IgD-negative memory B cell (primary cell): ENCODE measurements around the gene SORBS2. TPM values are rescaled to one million over a fixed set of nuclear protein-coding genes. Genes with fewer than 3 reads are reported as not detected.

Source experiments
- H3K27ac Mint-ChIP-seq, 3 donors: one replicate each; pipeline ENCODE4 v1.8.0; 2020 to 2022; ENCODE audit warnings: mild to moderate bottlenecking in 3 of 3, mixed read lengths in 3 of 3, moderate library complexity in 1 of 3
- H3K27me3 Mint-ChIP-seq: one replicate; pipeline ENCODE4 v1.8.0; 2021; ENCODE audit warnings: mixed read lengths
- H3K36me3 Mint-ChIP-seq: one replicate; pipeline ENCODE4 v1.8.0; 2020; ENCODE audit warnings: mild to moderate bottlenecking, mixed read lengths
- H3K4me1 Mint-ChIP-seq, 3 donors: one replicate each; pipeline ENCODE4 v1.8.0; 2020 to 2022; ENCODE audit warnings: mixed read lengths in 3 of 3, mild to moderate bottlenecking in 1 of 3
- H3K4me3 Mint-ChIP-seq, 4 donors: one replicate each; pipeline ENCODE4 v1.8.0; 2020 to 2022; ENCODE audit warnings: mild to moderate bottlenecking in 4 of 4, mixed read lengths in 4 of 4, moderate library complexity in 3 of 4
- H3K9me3 Mint-ChIP-seq, 3 donors: one replicate each; pipeline ENCODE4 v1.8.0; 2020 to 2021; ENCODE audit warnings: mixed read lengths in 3 of 3, mild to moderate bottlenecking in 1 of 3
- polyA plus RNA-seq: library from polyadenylated mRNA; unstranded; fragments of 300-500 nt; fragmentation: Illumina TruSeq; gene quantifications from one replicate; pipeline ENCODE4 v1.2.3, GENCODE V29; 2021

Gene SORBS2
- polyA plus RNA-seq, 1 donor from 2014 or later = not detected

DNA sequence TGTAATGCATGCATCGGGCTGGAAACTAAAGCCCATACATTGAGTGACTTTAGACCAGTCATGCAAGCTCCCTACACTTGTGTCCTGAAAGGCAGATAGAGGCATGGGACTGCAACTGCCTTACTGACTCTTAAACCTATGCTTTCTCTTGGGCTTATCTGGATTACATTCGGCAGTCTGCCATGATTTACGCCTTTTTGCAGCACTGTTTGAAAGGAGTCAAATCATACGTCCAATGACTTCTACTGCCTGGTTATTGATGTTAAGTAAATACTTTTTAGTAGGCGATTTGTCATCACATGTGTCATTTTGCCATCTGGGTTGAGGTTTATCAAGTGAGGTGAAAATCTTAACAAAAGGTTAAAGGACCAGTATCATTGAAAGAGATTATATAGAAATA, 31.5 kb downstream of the SORBS2 start:
- Mint-ChIP-seq H3K9me3 (no peaks in the 10 kb centered on the region), H3K27ac (no peak overlapping the region), H3K4me3 (no peak overlapping the region), H3K36me3 (no peaks in the 10 kb centered on the region), H3K4me1 (no peaks in the 10 kb centered on the region), H3K27me3 (peaks cover 8% of the 10 kb centered on the region)

DNA sequence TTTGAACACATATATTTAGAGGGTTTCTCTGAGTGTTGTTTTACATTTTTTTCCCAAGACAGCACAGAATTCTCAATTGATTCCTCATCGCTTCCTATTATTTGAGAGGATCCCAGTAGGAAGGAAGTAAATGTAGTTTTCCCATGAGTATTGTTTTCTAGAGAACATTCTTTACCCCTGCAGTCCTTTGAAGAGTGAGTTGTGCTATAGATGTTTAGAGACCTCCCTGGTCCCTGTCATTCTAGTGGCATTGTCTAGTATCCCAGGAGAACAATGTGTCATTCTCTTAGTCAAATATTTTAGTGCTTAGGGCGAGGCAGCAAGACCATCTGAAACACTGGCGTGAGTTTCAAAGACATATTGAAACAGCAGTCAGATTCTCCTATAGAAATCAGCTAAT, 32.5 kb downstream of the SORBS2 start:
- no peaks in the 10 kb centered on the region for H3K36me3 Mint-ChIP-seq
- H3K4me1 Mint-ChIP-seq = no peaks in the 10 kb centered on the region
- no peak overlapping the region for H3K4me3 Mint-ChIP-seq
- H3K27me3 Mint-ChIP-seq = peaks cover 12% of the 10 kb centered on the region
- no peak overlapping the region for H3K27ac Mint-ChIP-seq
- no peaks in the 10 kb centered on the region for H3K9me3 Mint-ChIP-seq

DNA sequence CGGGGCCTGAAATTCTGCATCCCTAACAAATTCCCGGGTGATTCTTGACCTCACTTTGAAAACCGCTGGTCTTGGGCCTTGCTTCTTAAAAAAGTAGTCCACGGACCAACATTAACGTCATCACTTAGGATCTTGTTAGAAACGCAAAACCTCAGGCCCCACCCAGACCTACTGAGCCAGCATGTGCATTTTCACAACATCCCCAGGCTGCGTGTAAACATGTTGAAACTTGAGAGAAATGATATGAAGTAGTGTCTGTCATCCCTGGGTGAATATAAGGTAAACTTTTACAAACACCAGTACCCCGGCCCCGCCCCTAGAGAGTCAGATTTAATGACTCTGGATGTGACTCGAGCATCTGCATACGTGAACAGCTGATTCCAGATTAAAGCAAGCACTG, 33.7 kb downstream of the SORBS2 start:
- H3K36me3 Mint-ChIP-seq = no peaks in the 10 kb centered on the region
- H3K27me3 Mint-ChIP-seq = peaks cover 9% of the 10 kb centered on the region
- no peaks in the 10 kb centered on the region for H3K4me1 Mint-ChIP-seq
- no peaks in the 10 kb centered on the region for H3K9me3 Mint-ChIP-seq
- H3K27ac Mint-ChIP-seq = no peak overlapping the region
- no peak overlapping the region for H3K4me3 Mint-ChIP-seq

DNA sequence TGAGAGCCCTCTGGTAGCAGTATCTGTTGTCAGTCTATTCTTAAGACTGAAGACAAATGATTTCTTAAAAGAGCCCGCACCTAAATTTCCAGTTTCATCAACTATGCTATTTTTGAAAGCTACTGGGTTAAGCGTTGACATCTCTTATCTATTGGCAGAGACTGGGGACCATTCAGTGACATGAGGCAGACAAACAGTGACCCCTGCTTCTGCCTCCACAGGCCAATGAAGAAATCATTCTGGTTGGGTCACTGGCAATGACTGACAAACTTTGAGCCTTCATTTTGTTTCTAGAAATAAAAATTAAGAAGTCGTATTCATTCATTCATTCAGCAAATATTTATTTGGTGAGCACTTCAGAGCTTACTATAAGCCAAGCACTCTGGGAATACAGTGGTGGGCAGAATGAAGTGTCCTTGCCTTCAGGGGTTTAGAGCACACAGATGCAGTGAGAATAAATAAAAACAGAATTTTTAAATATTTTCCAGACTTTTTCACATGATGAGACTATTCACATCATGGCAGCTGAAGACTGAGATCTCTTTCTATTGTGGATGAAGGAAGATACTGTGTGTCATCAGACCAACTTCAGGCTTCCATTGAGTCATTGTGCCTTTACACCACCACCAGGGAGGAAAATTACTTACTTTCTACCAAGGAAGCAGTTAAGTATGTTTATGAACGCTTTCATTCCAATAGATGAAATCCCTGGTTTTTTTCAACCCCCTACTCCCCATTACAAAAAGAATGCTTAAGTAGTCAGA, 36.0 kb downstream of the SORBS2 start:
- Mint-ChIP-seq H3K27ac (no peak overlapping the region), H3K9me3 (peaks cover 0 to 6% (median 3%) of the 10 kb centered on the region in 3 donors), H3K4me1 (no peaks in the 10 kb centered on the region)

DNA sequence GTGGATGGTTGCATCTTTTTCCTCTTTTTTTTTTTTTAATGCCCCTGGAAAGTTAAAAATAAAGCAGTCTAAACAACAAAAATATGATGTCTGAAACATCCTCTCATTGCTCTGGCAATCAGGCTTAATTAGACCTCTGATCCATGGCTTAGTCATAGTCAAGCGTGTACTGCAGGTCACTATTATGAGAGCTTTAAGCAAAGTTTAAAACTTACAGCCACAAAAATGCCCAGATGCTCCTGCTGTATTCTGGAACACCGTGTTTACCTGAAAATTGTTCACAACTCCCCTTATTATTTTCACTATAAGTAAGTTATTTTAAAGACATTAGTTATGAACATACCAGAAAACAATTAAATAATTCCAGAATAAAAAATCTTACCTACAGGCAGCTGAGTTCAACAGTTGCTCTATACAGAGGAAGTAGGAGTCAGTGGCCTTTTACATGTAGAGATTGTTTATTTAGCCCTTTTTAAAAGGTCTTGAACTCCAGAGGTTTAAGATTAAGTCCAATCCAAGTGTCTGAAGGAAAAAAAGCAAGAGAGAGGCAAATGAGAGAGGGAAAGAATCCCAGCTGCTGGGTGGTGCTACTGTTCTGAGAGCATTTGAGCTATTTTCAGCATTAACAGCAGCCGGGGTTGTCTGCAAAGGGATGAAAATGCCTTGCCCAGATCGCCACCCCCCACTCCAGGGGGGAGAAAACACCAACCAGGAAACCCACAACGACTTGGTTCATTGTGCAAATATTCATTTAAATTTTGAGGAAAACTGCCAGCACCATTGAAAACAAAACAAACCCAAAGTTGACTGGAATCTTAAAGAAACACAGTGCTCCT, 36.9 kb downstream of the SORBS2 start:
- H3K36me3 Mint-ChIP-seq = no peaks in the 10 kb centered on the region
- peaks cover 0 to 6% (median 3%) of the 10 kb centered on the region in 3 donors for H3K9me3 Mint-ChIP-seq
- H3K27me3 Mint-ChIP-seq = peaks cover 10% of the 10 kb centered on the region
- no peaks in the 10 kb centered on the region for H3K4me1 Mint-ChIP-seq
- H3K27ac Mint-ChIP-seq = no peak overlapping the region
- no peak overlapping the region for H3K4me3 Mint-ChIP-seq

More for the DNA sequence above, 36.0 kb downstream of the SORBS2 start:
- Mint-ChIP-seq H3K4me3 (no peak overlapping the region), H3K27me3 (peaks cover 10% of the 10 kb centered on the region), H3K36me3 (no peaks in the 10 kb centered on the region)

DNA sequence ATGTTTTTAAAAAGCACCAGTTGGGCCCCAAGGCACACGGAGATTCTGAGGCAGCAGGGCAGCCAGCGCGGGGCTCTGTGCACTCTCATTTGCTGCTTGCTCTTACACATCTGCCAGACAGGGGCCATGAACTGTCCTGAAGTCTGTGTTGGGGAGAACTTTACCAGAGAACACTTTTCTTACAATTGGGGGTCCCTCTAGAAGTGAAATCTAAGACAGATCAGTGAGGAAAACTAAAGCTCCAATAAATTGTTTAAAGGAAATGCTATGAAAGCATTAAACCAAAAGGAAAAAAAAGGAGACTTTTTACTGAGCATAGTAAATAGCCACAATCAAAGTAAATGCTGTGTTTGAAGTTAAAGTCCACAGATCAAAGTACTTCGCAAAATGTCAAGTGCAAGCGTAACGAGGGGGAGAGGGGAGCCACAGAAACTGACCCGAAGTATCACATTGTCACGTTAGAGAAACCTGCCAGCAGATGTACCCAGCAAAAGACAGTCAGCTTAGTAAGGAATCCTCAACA, 37.8 kb downstream of the SORBS2 start:
- peaks cover 0 to 6% (median 3%) of the 10 kb centered on the region in 3 donors for H3K9me3 Mint-ChIP-seq
- no peaks in the 10 kb centered on the region for H3K4me1 Mint-ChIP-seq
- H3K27ac Mint-ChIP-seq = no peak overlapping the region
- H3K36me3 Mint-ChIP-seq = no peaks in the 10 kb centered on the region
- H3K4me3 Mint-ChIP-seq = no peak overlapping the region
- H3K27me3 Mint-ChIP-seq = peaks cover 10% of the 10 kb centered on the region

DNA sequence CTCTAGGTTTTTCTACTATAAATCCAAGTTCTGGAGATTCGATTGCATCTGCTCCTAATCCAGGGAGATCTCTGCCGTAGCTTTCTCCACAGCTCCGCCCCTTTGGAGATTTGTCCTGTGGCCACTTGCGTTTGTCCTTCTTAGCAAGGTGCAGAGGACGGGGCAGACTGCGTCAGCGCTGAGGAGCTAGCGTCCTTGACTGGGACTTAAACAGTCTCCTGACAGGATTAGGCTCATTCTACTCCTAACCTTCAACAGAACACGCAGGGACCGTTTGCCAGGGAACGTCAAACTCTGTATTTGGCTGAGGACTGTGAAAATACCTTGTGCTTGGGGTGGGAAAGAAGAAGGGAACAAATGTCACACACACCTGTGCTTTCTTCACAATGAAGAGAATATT, 38.6 kb downstream of the SORBS2 start:
- Mint-ChIP-seq H3K36me3 (no peaks in the 10 kb centered on the region), H3K9me3 (peaks cover 0 to 6% (median 3%) of the 10 kb centered on the region in 3 donors), H3K27ac (no peak overlapping the region), H3K4me3 (no peak overlapping the region), H3K27me3 (peaks cover 10% of the 10 kb centered on the region), H3K4me1 (no peaks in the 10 kb centered on the region)

DNA sequence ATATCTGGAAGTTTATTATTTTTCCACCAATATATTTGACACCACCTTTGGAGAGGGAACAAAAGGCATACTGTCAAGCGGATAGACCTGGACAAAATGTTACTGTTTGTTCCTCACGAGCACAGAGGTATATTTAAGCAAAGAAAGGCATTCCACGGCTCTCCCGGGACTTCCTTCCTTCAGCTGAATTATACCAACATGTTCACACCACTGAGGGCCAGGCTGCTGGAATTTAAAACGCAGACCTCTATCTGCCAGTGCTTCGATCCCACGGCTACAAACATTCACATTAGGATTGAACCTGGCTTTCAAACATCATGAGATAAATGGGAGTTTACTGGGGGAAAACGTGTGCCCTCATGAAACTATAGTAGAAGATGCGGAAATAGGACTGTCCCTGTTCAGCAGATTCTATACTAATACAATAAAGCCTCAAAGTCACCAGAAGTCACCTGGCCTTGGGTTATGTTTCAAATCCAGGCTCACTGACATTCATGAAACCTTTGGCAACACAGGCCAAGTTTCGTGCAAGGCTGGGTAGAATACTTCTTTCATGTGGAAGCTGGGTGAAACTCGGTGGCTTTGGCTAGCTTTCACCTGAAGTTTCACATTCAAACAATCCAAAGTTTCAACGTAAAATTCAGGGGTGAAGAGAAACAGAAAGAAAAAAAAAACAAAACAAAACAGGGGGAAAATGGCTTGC, 39.5 kb downstream of the SORBS2 start:
- Mint-ChIP-seq H3K27me3 (peaks cover 10% of the 10 kb centered on the region), H3K36me3 (no peaks in the 10 kb centered on the region), H3K27ac (no peak overlapping the region), H3K4me1 (no peaks in the 10 kb centered on the region), H3K4me3 (no peak overlapping the region), H3K9me3 (peaks cover 0 to 6% (median 3%) of the 10 kb centered on the region in 3 donors)

DNA sequence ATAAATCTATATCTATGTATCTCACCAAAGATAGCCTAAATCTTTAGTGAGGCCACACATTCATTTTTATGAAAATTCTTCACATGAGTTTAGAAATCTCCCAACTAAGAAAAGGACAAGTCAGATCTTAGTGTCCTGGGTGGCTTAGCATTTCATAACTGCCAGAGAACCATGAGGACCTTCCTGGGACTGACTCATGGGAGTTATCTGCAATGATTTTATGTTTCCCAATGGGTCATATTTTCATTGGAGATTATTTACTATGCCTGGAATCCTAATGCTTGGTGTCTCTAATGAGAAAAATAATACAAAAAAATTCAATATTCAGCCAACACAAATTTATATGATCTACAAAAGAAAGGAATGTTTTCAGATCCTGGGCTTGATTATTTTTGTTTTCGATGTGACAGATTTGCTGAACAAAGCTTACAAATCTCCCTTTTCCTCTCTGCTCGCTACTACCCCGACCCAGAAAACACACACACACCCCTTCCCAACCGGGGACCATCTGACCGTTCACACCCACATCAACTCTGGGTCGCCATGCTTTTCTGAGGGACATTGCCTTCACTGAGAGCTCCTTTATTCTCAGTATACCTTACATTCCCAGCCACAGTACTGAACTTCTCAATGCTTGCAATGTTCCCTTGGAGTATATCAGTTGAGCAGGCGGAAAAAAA, 40.1 kb downstream of the SORBS2 start:
- peaks cover 10% of the 10 kb centered on the region for H3K27me3 Mint-ChIP-seq
- no peaks in the 10 kb centered on the region for H3K4me1 Mint-ChIP-seq
- H3K4me3 Mint-ChIP-seq = no peak overlapping the region
- no peaks in the 10 kb centered on the region for H3K36me3 Mint-ChIP-seq
- peaks cover 0 to 6% (median 3%) of the 10 kb centered on the region in 3 donors for H3K9me3 Mint-ChIP-seq
- no peak overlapping the region for H3K27ac Mint-ChIP-seq

DNA sequence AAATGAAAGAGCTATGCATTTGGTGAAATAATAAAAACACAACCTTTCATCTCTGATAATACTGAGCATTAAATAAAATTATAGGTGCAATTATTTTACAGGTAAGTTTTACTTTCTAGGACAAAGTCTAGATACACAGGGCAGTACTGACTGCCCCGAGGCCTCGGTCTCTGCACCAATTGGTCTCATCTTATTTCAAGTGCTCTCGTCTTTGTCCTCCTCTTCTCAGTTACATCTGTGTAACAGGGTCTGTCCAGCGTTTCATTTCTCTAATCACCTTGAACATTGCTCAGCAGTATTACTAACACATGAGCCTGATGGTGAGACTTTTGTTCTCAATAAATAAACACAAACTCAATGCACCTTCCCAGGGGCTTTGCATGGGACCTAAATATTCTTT, 44.5 kb downstream of the SORBS2 start:
- peaks cover 1% of the 10 kb centered on the region for H3K27me3 Mint-ChIP-seq
- H3K4me1 Mint-ChIP-seq = no peaks in the 10 kb centered on the region
- H3K27ac Mint-ChIP-seq = no peak overlapping the region
- H3K36me3 Mint-ChIP-seq = no peaks in the 10 kb centered on the region
- peaks cover 0 to 4% (median 3%) of the 10 kb centered on the region in 3 donors for H3K9me3 Mint-ChIP-seq
- no peak overlapping the region for H3K4me3 Mint-ChIP-seq

DNA sequence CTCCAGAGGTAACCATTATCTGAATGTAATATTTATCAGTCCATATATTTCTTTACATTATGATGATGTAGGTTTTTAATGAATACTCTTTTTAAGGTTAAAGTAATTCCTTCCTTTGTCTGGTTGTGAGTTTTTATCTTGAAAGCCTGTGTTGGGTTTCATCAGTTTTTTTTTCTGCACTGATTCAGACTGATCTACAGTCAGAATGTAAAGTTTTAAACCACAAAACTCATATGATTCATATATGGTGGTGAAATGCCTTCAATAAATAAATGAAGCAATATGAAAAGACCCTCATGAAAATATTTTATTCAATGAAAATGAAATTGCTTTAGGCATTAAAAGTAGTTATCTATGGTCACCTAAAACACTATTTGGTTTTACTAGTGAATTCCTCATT, 47.1 kb downstream of the SORBS2 start:
- no peaks in the 10 kb centered on the region for H3K9me3 Mint-ChIP-seq
- H3K27me3 Mint-ChIP-seq = peaks cover 10% of the 10 kb centered on the region
- H3K4me3 Mint-ChIP-seq = no peak overlapping the region
- H3K36me3 Mint-ChIP-seq = no peaks in the 10 kb centered on the region
- no peaks in the 10 kb centered on the region for H3K4me1 Mint-ChIP-seq
- no peak overlapping the region for H3K27ac Mint-ChIP-seq

DNA sequence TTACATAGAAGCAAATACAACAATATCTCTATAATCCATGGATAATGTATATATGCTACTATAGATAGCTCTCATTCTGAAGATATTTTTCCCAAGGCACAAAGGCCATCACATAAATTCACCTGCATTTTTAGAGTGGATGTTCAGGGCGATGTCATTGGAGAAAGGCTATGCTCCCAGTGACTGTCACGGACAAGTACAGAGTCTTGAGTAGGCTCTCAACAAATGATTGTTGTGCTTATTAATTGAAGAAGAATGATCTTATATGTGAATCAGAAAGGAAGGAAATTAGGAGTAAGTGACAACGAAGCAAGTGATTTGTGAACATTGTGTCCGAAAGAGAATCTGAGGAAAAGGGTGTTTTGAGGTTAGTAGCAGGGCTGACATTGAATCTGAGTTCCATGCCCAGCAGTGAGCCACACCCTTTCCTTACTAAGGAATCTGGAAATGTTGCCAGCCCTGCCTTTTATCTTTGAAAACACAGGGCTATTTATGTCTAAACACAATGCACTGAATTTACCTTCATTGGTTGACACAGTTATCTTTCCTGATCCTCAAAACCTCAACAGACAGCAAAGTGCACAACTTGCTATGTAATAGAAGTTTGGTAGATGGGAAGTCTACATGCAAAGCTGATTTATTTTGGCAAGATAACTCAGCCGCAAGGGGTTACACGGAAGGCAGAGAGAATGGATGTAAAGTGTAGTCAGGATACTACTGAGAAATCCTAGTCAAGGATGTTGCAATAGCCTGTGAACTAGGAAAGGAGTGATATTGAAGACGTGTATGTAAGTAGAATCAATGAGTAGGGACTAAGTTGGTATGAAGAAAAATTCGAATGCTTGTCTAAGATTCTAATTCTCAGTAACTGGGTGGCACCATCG, 50.4 kb downstream of the SORBS2 start:
- H3K27me3 Mint-ChIP-seq = peaks cover 14% of the 10 kb centered on the region
- H3K27ac Mint-ChIP-seq = peak overlapping the region in 1 of 3 donors; percentile 48
- no peaks in the 10 kb centered on the region for H3K9me3 Mint-ChIP-seq

DNA sequence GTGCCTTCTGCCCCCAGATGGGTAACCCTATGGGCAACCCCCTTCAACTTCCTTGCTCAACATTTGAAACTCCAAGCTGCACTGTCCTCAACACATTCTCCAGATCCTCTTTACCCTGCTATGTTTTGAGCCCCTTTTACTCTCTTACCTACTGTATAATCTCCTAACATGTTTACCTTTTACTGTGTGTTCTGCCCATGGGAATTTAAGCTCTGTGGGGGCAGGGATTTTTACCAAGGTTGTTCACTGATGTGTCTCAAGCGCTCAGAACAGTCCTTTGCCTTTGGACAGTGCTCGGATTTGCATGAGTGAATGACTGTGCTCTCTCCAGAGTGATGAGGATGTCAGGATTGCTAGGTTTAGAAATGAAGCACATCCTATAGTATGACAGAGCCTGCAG, 53.2 kb downstream of the SORBS2 start:
- no peaks in the 10 kb centered on the region for H3K36me3 Mint-ChIP-seq
- H3K9me3 Mint-ChIP-seq = peaks cover 0 to 3% (median 3%) of the 10 kb centered on the region in 3 donors
- peaks cover 0 to 1% (median 0%) of the 10 kb centered on the region in 3 donors for H3K4me1 Mint-ChIP-seq
- H3K27me3 Mint-ChIP-seq = peaks cover 15% of the 10 kb centered on the region
- no peak overlapping the region for H3K4me3 Mint-ChIP-seq
- peak overlapping the region in 1 of 3 donors; percentile 18 for H3K27ac Mint-ChIP-seq

More for the DNA sequence above, 50.4 kb downstream of the SORBS2 start:
- Mint-ChIP-seq H3K36me3 (no peaks in the 10 kb centered on the region), H3K4me3 (no peak overlapping the region), H3K4me1 (peaks cover 0 to 1% (median 0%) of the 10 kb centered on the region in 3 donors)

DNA sequence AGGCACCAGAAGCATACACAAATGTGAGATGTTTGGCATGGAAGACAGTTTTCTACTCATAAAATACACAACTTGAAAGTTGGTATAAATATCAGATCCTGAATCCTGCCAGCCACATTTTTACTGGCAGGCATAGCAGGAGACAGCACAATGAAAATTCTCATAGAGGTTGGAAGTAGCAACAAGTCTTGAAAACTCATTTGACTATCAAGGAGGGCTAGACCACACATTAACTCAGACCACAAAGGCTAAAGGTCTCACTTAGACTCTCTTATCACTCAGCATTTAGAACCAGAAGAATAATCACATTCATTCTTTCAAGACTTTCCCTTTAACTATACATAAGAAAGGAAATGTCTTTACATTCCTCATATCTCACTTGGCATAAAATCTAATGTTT, 56.5 kb downstream of the SORBS2 start:
- Mint-ChIP-seq H3K4me1 (peaks cover 0 to 1% (median 0%) of the 10 kb centered on the region in 3 donors), H3K4me3 (no peak overlapping the region), H3K27me3 (peaks cover 12% of the 10 kb centered on the region), H3K27ac (no peak overlapping the region), H3K9me3 (peaks cover 0 to 4% (median 3%) of the 10 kb centered on the region in 3 donors), H3K36me3 (no peaks in the 10 kb centered on the region)
